Measurements from ENCODE around the gene KHDC3L. TPM values are rescaled to one million over a fixed set of nuclear protein-coding genes. Genes with fewer than 3 reads are reported as not detected.
"Not testable (repeated sequence)": the region's sequence is repeated elsewhere in the genome, so short reads cannot be mapped to it uniquely, and the experiment has no call there.

Gene KHDC3L
- polyA plus RNA-seq, 1 donor (not counting 4 experiments of a cell fraction or from before 2014, with no cell fraction given): not detected

DNA sequence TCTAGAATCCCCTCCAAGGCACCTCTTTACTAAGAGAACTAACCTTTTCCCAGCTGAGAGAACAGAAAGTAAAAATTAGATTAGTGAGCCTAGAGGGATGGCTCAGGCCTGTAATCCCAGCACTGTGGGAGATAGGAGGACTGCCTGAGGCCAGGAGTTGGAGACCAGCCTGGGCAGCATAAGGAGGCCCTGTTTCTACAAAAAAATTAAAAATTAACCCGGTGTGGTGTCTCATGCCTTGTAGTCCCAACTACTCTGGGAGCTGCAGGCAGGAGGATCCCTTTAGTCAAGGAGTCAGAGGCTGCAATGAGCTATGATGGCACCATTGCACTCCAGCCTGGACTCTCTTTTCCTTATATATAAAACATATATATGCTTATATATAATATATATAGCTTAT is 12.8 kb downstream of the KHDC3L start:
- FAIRE-seq: no peak
- H3K79me2 ChIP-seq (ENCODE audit: control insufficient read depth, insufficient read depth, low read length): no peaks in the 10 kb centered on the region
- no peak overlapping the region for H3K9ac ChIP-seq (ENCODE audit: control insufficient read depth, extremely low read depth, insufficient read depth, low read length)
- H4K20me1 ChIP-seq (ENCODE audit: control insufficient read depth, extremely low read depth, insufficient read depth, low read length): no peaks in the 10 kb centered on the region
- H3K4me3 ChIP-seq (ENCODE audit: control insufficient read depth in 2 of 3, extremely low read depth in 1 of 3, insufficient read depth in 2 of 3, low read depth in 1 of 3, low read length in 3 of 3): no peak overlapping the region
- no peaks in the 10 kb centered on the region for H3K9me3 ChIP-seq (ENCODE audit: control insufficient read depth, low read depth, low read length)
- TF ChIP-seq, protein P1, sequence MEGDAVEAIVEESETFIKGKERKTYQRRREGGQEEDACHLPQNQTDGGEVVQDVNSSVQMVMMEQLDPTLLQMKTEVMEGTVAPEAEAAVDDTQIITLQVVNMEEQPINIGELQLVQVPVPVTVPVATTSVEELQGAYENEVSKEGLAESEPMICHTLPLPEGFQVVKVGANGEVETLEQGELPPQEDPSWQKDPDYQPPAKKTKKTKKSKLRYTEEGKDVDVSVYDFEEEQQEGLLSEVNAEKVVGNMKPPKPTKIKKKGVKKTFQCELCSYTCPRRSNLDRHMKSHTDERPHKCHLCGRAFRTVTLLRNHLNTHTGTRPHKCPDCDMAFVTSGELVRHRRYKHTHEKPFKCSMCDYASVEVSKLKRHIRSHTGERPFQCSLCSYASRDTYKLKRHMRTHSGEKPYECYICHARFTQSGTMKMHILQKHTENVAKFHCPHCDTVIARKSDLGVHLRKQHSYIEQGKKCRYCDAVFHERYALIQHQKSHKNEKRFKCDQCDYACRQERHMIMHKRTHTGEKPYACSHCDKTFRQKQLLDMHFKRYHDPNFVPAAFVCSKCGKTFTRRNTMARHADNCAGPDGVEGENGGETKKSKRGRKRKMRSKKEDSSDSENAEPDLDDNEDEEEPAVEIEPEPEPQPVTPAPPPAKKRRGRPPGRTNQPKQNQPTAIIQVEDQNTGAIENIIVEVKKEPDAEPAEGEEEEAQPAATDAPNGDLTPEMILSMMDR (optimal IDR thresholded peaks at IDR 0.05 in 1 of 3, IDR thresholded peaks at IDR 0.05 in 1 of 3, conservative IDR thresholded peaks at IDR 0.05 in 1 of 3; ENCODE audit: extremely low read depth in 1 of 3, insufficient read depth in 2 of 3, low read length in 3 of 3): no peak
- no peak for TF ChIP-seq EZH2 (IDR thresholded peaks at IDR 0.05; ENCODE audit: low read length)
- no peaks in the 10 kb centered on the region for H3K36me3 ChIP-seq (ENCODE audit: control insufficient read depth in 2 of 2, extremely low read depth in 1 of 2, insufficient read depth in 2 of 2, low read length in 2 of 2)
- H3K27ac ChIP-seq (ENCODE audit: control insufficient read depth, insufficient read depth, low read length): no peak overlapping the region
- H3K27me3 ChIP-seq (ENCODE audit: control insufficient read depth, extremely low read depth, insufficient read depth, low read length): no peaks in the 10 kb centered on the region
- no peak for DNase-seq (ENCODE audit: low read depth, low spot score)
- no peaks in the 10 kb centered on the region for H3K4me1 ChIP-seq (ENCODE audit: control insufficient read depth, extremely low read depth, insufficient read depth, low read length)
- no peak overlapping the region for H2AFZ ChIP-seq (ENCODE audit: control insufficient read depth, low read length)
- dilution Hi-C loops (cut with MboI; ENCODE audit: extremely low pct_ligation_motif_present, low sequenced_read_pairs): no loop called here
- H3K4me2 ChIP-seq (ENCODE audit: control insufficient read depth, extremely low read depth, insufficient read depth, low read depth, low read length): no peak overlapping the region
- H3K9me1 ChIP-seq (ENCODE audit: control insufficient read depth, extremely low read depth, insufficient read depth, low read length): no peaks in the 10 kb centered on the region

- DNase-seq (ENCODE audit: low read depth, low spot score): no peak
- Histone ChIP-seq H3K27me3 (ENCODE audit: control insufficient read depth, extremely low read depth, insufficient read depth, low read length) (no peaks in the 10 kb centered on the region), H2AFZ (ENCODE audit: control insufficient read depth, low read length) (no peak overlapping the region), H3K9me1 (ENCODE audit: control insufficient read depth, extremely low read depth, insufficient read depth, low read length) (no peaks in the 10 kb centered on the region), H3K4me1 (ENCODE audit: control insufficient read depth, extremely low read depth, insufficient read depth, low read length) (no peaks in the 10 kb centered on the region), H3K79me2 (ENCODE audit: control insufficient read depth, insufficient read depth, low read length) (no peaks in the 10 kb centered on the region), H3K9ac (ENCODE audit: control insufficient read depth, extremely low read depth, insufficient read depth, low read length) (no peak overlapping the region), H3K4me2 (ENCODE audit: control insufficient read depth, extremely low read depth, insufficient read depth, low read depth, low read length) (no peak overlapping the region), H3K36me3 (ENCODE audit: control insufficient read depth in 2 of 2, extremely low read depth in 1 of 2, insufficient read depth in 2 of 2, low read length in 2 of 2) (no peaks in the 10 kb centered on the region), H3K4me3 (ENCODE audit: control insufficient read depth in 2 of 3, extremely low read depth in 1 of 3, insufficient read depth in 2 of 3, low read depth in 1 of 3, low read length in 3 of 3) (no peak overlapping the region), H3K9me3 (ENCODE audit: control insufficient read depth, low read depth, low read length) (no peaks in the 10 kb centered on the region), H3K27ac (ENCODE audit: control insufficient read depth, insufficient read depth, low read length) (no peak overlapping the region), H4K20me1 (ENCODE audit: control insufficient read depth, extremely low read depth, insufficient read depth, low read length) (no peaks in the 10 kb centered on the region)
- FAIRE-seq: no peak
- dilution Hi-C loops (cut with MboI; ENCODE audit: extremely low pct_ligation_motif_present, low sequenced_read_pairs): no loop called here
- no peak for TF ChIP-seq EZH2 (IDR thresholded peaks at IDR 0.05; ENCODE audit: low read length)
- TF ChIP-seq, protein P1 (optimal IDR thresholded peaks at IDR 0.05 in 1 of 3, IDR thresholded peaks at IDR 0.05 in 1 of 3, conservative IDR thresholded peaks at IDR 0.05 in 1 of 3; ENCODE audit: extremely low read depth in 1 of 3, insufficient read depth in 2 of 3, low read length in 3 of 3): no peak
Measured at GRCh38 chr6:73377225-73377624, 14.8 kb downstream of the KHDC3L start.

GRCh38 chr6:73381531-73381930 is 19.1 kb downstream of the KHDC3L start:
- H4K20me1 ChIP-seq (ENCODE audit: control insufficient read depth, extremely low read depth, insufficient read depth, low read length); H3K27ac ChIP-seq (ENCODE audit: control insufficient read depth, insufficient read depth, low read length); H3K36me3 ChIP-seq (ENCODE audit: control insufficient read depth in 2 of 2, extremely low read depth in 1 of 2, insufficient read depth in 2 of 2, low read length in 2 of 2); H3K4me3 ChIP-seq (ENCODE audit: control insufficient read depth in 2 of 3, extremely low read depth in 1 of 3, insufficient read depth in 2 of 3, low read depth in 1 of 3, low read length in 3 of 3); H3K4me1 ChIP-seq (ENCODE audit: control insufficient read depth, extremely low read depth, insufficient read depth, low read length); H3K9ac ChIP-seq (ENCODE audit: control insufficient read depth, extremely low read depth, insufficient read depth, low read length); H3K27me3 ChIP-seq (ENCODE audit: control insufficient read depth, extremely low read depth, insufficient read depth, low read length); DNase-seq (ENCODE audit: low read depth, low spot score); H2AFZ ChIP-seq (ENCODE audit: control insufficient read depth, low read length); H3K9me1 ChIP-seq (ENCODE audit: control insufficient read depth, extremely low read depth, insufficient read depth, low read length); dilution Hi-C loops (cut with MboI; ENCODE audit: extremely low pct_ligation_motif_present, low sequenced_read_pairs); H3K79me2 ChIP-seq (ENCODE audit: control insufficient read depth, insufficient read depth, low read length); FAIRE-seq; H3K4me2 ChIP-seq (ENCODE audit: control insufficient read depth, extremely low read depth, insufficient read depth, low read depth, low read length); H3K9me3 ChIP-seq (ENCODE audit: control insufficient read depth, low read depth, low read length): not testable (repeated sequence)

Data from keratinocyte (primary cell).